Measurements from ENCODE around the gene SUPT4H1.

The SUPT4H1 gene

DNA sequence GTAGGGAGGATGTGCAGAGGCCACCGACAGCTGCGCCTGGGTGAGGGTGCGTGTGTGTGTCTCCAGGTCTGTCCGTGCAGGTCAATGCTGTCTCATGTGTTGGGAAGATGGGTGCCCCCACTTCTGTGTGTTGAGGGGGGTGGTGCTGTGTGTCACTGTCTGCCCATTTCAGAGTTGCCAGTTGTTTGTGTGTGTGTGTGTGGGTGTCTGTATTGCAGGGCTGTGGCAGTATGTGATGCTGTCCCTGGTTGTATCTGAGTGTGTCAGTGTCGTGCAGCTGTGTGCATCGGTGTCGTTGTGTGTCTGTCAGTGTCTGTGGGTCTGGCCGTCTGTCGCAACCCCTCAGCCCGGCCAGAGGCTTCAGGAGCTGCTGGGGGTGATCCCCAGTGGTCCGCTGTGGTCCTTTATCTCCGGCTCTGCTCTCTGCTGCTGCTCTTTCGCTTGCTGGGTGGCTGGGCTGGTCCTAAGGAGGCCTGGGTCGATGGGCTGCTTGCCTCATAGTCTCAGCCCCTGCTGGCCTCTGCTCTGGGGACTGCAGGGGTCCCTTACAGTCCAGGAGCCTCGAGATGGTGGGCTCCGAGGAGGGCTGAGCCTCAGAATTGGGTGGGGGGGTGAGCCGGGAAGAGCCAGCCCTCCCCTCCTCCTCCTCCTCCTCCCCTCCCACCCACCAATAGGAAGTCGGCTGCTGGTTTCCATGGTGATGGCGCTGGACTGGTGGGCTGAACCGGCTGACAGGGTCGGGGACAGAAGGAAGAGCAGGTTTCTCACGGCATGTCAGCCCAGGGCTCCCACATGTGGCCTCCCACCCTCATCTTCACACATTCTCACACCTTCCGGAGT lies 23.6 kb downstream of the SUPT4H1 start, which contains the start of gene TSPOAP1:
TSPOAP1 (minus strand) TSS at position 601 of the 840 bp plus-strand sequence. CDS start 875 bp downstream, outside the sequence.
- DNase-seq, result peak; percentile 86

DNA sequence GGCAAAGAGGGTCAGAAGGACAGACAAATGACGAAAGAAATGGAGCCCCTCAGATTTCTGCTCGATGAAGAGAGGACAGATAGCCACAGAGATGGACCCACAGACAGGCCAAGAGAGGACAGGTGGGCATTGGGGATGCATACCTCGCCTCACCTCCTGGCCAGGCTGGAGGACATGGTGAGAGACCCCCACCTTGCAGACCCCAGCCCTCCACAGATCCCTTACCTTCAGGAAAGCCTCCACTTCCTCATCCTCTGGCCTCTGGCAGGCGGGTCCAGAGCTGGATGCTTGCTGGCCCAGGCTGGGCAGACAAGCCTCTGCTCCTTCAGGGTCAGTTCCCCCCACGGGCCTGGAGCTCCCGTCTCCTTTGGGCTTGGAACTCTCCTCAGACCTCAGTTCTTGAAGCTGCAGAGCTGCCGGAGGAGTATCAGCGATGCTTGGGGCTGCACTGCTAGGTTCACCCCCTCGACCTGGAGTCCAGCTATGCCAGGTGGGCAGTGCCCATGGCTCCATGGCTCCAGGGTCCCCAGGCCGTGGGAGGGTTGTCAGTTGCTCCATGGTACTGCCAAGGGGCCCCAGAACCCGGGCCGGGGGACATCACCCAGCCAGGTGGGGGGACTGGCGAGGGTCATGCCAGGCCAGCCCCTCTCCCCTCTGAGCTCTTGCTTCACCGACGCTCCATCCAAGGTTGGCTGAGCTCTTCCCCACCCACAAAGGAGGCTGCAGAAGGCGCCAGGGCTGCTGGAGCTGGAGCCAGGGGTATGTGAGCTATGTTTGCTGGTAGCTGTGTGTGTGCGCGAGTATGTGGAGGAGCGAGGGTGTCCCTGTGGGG lies 24.4 kb downstream of the SUPT4H1 start:
- DNase-seq, result peak; percentile 22

DNA sequence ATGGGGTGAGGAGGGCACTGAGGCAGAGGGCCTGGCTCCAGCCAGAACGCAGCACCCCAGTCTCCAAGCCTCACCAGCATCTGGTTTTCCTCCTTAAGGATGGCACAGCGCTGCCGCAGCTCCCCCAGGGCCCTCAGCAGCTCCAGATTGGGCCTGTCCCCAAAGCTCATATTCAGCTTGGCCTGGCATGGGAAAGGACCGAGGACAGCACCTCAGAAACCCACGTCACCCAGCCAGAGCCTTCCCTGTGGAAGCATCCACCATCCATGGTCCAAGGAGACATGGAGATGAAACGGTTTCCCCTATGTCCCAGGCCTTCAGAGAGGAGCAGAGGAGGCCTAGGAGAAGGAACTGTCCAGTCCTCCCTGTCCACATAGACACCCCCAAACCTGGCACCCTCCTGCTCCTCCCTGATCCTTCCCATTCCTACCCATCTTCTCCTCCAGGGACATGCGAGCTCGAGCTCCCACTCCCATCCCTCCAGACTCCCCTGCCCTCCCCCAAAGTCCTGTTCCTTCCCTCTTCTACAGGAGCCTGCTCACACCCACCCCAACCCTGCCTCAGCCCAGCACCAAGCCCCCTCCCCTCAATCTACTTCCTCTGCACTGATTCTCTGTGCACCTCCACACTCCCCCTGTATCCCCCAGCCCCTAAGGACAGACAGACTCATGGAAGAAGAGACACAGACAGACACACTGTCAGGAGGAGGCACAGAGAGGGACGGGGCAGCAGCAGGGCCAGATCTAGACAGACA lies 25.2 kb downstream of the SUPT4H1 start:
- DNase-seq, result no peak

DNA sequence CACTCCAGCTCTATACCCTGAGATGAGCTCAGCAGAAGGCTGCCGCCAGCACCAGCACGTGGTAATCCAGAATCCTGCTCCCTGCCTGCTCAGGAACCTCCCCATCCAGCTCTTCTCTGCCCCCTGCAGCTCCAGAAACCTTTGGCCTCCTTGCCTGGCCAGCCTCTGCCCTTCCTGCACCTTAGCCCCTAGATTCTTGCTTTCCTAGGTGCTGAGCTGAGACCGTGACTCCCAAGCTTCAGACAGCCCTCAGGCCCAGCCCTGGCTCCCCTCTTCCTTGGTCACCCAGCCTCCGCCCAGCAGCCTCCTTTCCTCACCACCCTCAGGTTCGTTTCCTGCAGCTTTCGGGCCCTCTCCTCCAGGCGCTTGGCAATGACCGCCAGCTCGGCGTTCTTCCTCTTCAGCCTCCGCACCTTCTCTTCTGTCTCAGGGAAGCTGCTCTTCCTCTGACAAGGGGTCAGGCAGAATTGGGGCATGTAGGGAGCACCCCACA lies 26.0 kb downstream of the SUPT4H1 start:
- DNase-seq, result no peak

DNA sequence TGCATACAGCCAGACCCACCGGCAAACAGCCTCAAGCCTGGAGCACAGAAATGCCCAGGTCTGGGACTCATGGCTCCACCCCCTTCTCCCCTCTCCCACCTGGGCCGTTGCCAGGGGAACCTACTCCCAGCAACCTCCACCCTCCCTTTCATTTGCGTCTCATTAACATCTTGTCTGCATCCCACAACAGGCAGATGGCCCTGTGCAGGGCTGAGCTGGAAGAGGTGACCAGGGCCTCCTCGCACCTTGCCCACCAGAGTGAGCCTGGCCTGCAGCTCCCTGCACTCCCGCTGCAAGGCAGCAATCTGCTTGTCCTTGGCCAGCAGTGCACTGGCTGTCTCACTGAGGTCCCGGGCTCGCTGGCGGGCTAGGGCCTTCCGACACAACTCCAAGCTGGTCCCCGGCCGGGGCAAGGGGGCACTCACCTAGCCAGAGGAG lies 26.7 kb downstream of the SUPT4H1 start:
- DNase-seq, result no peak

DNA sequence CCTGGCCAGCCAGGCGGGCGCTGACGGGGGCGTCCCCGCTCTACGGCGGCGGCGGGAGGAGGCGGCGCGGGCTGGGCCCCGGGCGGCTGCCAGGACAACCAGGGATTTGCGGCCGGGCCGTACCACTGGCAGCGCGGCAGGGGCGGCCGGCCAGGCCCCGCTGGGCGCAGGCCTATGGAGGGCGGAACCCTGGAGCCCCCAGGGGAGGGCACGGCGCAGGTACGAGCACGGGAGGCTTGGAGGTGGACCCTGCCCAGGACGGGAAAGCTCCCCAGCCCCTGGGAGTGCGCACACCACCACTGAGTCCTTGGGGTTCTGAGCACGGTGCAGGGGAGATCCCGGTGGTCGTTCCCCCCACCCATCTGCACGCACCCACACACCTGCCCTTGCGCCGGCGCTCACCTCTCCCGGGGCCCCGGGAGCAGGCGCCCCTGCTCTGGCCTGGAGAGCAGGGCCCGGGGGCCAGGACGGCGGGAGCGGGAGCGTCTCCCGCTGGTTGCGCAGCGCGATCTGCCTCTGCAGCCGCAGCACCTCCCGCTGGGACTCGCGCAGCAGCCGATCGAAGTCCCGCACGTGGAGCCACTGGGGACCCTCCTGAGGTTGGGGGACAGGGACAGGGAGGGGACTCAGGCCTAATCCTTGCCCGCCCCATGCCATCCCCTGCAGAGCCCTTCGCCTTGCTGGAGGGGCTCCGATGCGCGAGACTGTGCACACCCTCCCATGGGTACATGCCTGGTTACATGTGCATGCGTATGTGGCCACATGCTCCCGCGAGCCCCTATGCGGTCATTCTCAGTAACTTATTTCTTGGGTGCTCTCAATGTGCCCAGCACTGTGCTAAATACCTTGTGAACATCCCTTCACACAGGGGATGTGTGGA lies 27.4 kb downstream of the SUPT4H1 start:
- DNase-seq, result no peak

DNA sequence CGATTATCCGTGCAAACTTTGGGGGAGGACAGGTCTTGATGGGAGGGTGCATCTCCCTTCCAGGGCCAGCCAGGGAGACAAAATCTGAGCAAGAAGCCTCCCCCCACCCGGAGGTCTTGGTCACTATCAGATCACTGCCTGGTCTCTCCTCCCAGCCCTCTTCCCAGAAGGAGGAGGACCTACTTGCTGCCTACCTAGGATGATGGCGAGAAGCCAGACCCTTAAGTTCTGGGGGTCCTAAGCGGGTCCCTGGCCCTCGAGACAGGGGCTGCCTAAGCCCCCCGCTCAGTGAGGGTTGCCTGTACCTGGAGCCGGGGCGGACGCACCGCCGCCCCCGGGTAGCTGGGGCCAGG lies 28.0 kb downstream of the SUPT4H1 start:
- DNase-seq, result no peak

DNA sequence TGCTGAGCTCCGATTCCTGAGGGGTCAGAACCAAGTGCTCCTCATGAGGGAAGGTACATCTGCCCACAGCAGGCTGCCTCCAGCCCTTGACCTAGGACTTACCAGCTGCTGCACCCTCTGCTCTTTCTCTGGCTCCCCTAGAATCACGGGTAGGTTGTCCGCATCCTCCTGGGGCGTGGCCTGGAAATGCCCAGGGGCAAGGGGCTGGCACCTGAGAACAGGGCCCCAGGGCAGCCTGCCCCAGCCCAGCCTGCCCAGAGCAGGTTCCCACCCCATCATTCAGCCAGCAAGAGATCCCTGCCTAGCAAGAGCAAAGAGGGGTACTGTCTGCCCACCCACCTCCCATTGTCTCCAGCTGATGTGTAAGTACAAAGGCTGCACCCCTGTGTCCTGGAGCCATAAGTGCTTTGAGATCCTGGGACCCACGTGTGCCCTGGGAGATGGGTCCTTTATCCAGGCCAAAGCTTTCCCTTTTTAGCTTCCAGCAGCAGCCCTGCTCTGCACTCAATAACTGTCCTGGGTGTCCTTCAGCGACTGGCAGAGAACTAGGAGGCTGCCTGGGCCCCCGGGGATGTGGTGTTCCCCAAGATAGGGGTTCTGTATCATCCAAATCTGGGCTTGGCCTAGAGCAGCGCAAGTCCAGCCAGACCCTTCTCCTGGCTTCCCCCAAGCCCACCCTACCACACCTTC lies 28.5 kb downstream of the SUPT4H1 start:
- DNase-seq, result no peak

DNA sequence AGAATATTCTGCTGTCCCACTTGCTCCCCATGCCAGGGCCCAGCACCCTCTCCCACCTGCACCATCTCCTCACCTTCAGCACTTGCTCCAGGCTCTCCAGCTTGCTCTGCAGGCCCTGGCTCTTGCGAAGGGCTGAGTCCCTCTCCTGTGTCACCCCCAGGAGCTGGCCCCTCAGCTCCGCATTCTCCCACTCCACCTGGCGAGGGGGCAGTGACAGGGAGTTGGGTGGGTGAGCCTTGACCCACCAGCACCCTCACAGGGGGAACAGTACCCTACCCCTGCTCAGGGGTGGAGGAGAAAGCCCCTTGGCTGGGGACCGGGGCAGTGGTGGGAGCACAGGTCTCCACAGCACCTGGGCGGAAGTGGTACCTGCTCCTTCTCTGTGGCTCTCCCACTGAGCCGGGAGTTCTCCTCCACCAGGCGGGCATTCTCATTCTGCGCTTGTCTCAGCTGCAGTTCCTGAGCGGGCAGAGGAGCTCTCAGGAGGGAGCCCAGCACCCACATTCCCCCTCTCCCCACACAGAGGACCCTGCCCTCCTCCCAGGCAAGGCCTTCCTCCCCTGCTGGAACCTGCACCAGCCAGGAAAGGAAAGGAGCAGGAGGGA lies 29.3 kb downstream of the SUPT4H1 start:
- no peak for DNase-seq

DNA sequence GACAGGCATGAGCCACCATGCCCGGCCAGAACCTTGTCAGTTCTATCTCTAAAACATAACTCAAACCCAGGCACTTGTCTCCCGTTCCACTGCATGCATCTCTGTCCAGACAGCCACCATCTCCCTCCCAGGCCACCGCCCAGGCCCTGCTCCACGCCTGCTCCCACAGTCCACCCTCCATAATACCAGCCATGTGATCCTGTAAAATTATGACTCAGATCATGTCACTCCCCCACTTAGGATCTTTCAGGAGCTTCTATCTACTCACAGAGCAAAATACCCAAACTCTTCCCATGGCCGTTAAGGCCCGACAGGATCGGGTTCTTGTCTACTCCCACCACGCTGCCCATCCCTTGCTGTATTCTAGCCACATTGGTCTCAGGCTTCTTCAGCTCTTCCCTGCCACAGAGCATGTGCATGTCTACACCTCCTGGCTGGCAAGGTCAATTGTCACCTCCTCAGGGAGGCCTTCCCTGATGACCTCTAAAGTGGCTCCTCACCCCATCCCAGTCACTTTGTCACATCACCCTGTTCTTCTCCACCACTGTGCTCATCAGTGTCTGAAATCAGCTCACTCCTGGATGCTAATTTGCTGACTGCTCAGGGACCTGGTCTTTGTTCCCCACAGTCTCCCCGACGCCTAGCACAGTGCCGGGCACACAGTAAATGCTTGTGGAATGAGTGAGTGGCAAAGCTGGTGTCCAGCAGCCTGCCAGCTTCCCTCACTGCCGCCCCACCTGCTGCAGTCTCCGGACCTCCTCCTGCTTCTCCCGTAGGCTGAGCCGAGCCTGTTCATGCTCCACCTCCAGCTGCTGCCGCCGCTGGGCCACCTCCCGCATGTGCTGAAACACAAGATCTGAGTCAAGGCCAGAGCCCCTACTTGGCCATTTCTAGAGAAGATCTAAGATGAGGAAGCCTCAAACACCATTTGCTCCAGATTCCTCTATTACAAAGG lies 30.2 kb downstream of the SUPT4H1 start:
- DNase-seq, result no peak

DNA sequence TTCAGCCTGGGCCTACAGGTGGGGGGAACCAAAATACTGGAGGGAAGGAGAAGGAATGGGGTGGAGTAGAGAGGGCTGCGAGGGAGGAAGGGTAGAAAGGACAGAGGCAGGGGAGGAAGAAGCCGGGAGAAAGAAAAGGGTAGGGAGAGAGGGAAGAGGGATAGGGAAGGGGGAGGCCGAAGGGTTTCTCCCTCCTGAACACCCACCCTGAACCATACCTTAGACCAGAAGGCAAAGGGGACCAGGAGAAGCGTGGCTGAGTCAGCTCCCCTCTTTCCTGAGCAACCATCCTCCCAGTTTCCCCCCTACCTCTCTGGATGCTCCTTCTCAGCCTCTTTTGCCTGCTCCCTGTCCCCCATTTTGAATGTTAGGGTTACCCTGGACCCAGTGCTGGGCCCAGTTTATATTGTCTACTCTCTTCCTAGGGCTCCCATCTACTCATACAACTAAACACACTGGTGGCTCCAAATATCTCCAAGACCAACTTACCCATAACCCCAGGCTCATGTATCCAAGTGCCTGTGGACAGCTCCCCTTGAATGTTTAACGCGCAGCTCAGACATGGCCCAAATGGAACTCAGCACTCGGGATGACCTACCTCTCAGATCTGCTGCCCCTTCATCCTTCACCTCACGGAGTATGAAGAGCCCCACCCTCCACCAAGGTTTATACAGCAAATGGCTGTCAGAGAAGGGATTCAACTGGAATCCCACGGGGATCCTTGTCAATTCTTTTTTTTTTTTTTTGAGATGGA lies 31.3 kb downstream of the SUPT4H1 start:
- no peak for DNase-seq

DNA sequence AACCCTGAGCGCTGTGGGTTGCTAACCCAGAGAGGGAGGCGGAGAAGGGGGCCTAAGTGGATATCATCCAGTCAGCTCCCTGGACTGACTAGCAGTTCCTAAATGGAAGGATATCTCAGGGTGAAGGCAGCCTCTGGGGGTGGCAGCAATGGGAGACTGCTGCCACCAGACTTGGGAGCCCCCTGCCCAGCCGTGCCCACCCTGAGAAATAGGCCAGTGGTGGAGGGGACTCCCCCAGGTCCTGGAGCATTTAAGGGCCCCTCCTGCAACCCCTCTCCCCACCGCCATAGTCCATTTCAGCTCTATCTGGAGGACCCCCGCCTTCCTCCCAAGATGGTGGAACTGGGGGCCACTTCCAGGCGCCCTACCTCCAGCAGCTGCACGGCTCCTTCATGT lies 31.8 kb downstream of the SUPT4H1 start:
- no peak for DNase-seq

DNA sequence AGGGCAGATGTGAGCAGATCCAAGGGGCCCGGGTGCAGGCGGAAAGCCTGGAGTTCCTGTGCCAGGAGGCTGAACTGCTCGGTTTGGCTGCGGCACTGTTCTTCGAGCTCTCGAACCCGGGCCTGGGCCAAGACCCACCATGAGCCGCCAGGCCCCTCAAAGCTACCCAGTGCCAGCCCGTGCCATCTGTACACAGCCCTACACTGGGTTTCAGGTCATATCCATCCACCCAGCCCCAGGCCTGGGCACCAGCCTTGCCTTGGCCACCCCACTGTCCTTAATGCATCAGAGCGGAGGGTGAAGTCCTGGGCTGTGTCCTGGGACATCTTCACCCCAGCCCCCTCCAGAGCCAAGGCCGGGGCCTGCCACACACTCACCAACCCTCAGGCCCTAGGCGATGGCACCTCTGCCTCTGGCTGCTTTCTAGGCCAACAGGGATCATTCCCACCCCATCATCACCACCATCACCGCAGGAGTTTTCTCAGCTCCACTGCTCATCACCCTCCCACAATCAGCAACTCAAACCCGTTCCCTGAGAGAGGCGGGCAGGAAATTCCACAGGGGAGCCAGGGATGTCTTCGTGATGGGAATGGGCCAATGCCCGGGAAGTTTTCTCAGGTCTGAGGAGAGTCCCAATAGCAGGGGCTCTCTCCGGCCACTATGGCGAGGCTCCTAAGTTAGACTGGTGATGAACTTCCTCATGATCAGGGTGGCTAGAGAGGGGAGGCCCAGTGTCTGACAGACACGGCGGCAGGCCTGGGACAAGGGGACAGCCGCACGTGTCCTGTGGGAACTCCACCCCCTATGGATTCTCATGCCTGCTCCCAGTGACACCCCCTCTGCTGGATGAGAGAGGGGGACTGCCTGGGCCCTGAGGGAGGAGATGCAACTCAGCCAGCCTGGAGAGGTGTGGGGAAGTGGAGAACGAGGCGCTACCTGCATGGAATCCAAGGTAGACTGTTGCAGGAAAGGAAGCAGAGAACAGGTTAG lies 32.5 kb downstream of the SUPT4H1 start:
- no peak for DNase-seq

DNA sequence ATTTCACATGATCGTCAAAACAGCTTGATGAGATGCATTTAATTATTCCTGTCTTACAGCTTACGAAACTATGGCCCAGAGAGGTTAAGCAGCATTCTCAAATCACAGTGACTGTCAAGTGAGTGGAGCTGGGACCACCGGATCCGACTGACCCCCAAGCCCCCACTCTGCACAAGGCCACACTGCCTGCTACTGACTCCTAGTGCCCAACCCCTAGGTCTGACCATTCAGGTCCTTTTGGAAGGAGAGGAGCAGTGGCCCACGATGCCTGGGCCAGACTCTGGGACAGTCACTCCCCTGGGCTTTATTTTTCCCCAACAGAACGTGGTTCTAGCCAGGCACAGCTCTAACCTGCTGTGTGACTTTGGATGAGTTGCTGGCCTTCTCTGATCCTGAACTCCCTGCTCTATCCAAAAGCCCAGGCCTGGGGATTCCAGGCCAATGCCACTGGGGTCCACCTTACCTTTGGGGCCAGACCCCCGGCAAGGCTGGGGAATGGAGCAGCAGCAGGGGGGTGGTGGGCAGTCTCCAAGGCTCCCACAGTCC lies 33.3 kb downstream of the SUPT4H1 start:
- no peak for DNase-seq

DNA sequence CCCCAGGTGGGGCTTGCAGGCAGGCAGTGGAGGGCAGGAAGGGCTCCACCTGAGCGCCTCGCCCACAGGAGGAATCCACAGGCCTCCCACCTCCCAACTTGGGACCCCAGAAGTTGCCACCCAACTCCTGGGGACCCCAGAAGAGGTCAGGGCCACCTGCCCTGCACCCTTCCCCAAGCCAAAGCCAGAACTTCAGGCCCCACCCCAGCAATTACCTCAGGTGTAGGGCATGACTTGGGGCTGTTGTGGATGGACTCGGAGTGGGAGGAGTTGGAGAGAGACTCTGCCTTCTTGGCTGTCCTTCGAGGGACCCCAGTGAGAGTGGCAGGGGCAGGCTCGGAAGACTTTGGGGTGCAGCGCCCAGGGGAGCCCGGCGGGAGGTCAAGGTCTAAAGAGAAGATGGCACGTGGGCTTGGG lies 33.9 kb downstream of the SUPT4H1 start:
- no peak for DNase-seq

DNA sequence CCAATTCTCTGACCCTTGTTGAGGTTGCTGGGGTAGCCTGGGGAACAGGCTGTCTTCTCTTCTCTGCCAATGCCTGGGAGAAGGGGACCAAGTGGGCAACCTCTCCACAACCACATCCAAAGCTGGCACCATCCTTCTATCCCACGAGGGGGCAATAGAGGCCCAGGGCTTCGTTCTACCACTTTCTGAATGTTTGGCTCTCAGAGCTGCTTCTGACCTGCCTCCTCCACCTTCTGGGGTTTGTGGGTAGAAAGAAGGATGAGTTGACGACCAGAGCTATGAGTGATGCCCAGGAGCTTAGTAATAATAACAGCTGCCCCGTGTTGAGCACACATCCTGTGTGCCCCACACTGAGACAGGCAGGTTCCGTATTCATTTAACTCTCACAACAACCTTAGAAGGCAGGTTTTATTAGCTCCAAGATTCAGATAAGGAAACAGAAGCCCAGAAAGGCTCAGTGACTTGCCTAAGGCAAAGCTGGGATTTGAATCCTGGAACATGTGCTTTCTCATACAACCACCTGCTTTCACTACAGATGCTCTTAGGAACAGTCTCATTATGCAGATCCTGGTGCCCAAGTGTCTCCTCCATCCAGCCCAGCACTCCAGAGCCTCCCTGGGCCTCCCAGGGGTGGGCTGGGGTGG lies 34.5 kb downstream of the SUPT4H1 start:
- peak; percentile 87 for DNase-seq

Data from CD4-positive, alpha-beta T cell treated with Interleukin-21 for 1 hour (primary cell).